DND-41 (cell line): ENCODE data around the gene C3orf20.

ENCODE experiments used
- CTCF ChIP-seq: IDR thresholded peaks from 2 replicates; pipeline ENCODE4 v1.5.1; 2012; ENCODE audit warnings: borderline replicate concordance, low read length, moderate library complexity, mild to moderate bottlenecking; ENCODE audit not compliant: poor library complexity, severe bottlenecking; ENCODE audit errors: extremely low read depth
- EZH2 ChIP-seq: IDR thresholded peaks from 3 replicates; pipeline ENCODE4 v1.6.1; 2012; ENCODE audit warnings: borderline replicate concordance, low read depth, mild to moderate bottlenecking, moderate library complexity, low read length, inconsistent platforms; ENCODE audit not compliant: severe bottlenecking

GRCh38 chr3:14631687-14632441 lies 43.1 kb upstream of the C3orf20 start:
- TF ChIP-seq CTCF, result no peak
- TF ChIP-seq EZH2, result no peak
